ENCODE data around the gene ZSWIM4. TPM values are rescaled to one million over a fixed set of nuclear protein-coding genes. Genes with fewer than 3 reads are reported as not detected.

ZSWIM4 gene
- total RNA-seq, 1 donor, result 12.1 TPM

DNA sequence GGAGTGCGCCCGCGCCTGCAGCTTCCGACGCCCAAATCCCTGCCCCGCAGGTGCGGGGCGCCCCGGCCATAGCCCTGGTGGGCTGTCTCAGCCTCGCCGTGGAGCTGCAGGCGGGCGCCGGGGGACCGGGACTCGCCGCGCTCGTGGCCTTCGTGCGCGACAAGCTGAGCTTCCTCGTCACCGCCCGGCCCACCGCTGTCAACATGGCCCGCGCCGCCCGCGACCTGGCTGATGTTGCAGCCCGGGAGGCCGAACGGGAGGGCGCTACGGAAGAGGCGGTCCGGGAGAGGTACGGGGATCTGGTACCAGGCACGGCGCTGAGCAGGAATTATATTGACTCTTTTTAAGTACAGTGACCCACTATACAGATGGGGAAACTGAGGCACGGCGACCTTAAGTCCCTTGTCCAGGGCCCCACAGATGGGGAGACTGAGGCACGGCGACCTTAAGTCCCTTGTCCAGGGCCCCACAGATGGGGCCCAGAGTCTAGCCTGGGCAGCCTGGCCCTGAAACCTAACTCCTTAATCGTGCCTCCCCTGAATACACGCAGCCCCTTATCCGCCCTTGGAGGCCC lies 30.3 kb upstream of the ZSWIM4 start:
- peak overlapping the region; percentile 80 for H3K4me3 ChIP-seq (ENCODE audit: low read depth, low read length)
- TF ChIP-seq, protein P1, sequence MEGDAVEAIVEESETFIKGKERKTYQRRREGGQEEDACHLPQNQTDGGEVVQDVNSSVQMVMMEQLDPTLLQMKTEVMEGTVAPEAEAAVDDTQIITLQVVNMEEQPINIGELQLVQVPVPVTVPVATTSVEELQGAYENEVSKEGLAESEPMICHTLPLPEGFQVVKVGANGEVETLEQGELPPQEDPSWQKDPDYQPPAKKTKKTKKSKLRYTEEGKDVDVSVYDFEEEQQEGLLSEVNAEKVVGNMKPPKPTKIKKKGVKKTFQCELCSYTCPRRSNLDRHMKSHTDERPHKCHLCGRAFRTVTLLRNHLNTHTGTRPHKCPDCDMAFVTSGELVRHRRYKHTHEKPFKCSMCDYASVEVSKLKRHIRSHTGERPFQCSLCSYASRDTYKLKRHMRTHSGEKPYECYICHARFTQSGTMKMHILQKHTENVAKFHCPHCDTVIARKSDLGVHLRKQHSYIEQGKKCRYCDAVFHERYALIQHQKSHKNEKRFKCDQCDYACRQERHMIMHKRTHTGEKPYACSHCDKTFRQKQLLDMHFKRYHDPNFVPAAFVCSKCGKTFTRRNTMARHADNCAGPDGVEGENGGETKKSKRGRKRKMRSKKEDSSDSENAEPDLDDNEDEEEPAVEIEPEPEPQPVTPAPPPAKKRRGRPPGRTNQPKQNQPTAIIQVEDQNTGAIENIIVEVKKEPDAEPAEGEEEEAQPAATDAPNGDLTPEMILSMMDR (IDR thresholded peaks at IDR 0.05; ENCODE audit: insufficient read depth, low read depth, low read length), result no peak
- no peak for DNase-seq (ENCODE audit: low read depth)

GRCh38 chr19:13765395-13766094 lies 29.7 kb upstream of the ZSWIM4 start:
- TF ChIP-seq, protein P1 (IDR thresholded peaks at IDR 0.05; ENCODE audit: insufficient read depth, low read depth, low read length), result no peak
- peak overlapping the region; percentile 80 for H3K4me3 ChIP-seq (ENCODE audit: low read depth, low read length)
- DNase-seq (ENCODE audit: low read depth), result no peak

GRCh38 chr19:13766095-13766481 lies 29.2 kb upstream of the ZSWIM4 start:
- TF ChIP-seq, protein P1 (IDR thresholded peaks at IDR 0.05; ENCODE audit: insufficient read depth, low read depth, low read length), result no peak
- DNase-seq (ENCODE audit: low read depth), result no peak
- H3K4me3 ChIP-seq (ENCODE audit: low read depth, low read length), result no peak overlapping the region

DNA sequence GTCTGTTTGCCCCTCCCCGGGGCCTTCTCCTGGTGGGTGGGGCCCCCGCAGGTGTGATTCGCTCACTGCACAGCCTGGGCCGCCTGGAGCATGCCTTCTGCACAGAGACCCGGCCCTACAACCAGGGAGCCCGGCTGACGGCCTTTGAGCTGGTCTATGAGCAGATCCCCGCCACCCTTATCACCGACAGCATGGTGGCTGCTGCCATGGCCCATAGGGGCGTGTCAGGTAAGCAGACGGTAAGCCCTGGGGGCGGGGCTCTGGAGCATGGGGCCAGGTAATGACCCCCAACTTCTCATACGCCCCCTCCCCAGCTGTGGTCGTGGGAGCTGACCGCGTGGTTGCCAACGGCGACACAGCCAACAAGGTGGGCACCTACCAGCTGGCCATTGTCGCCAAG lies 26.7 kb upstream of the ZSWIM4 start:
- no peak for DNase-seq (ENCODE audit: low read depth)
- no peak overlapping the region for H3K4me3 ChIP-seq (ENCODE audit: low read depth, low read length)
- TF ChIP-seq, protein P1 (IDR thresholded peaks at IDR 0.05; ENCODE audit: insufficient read depth, low read depth, low read length), result no peak

DNA sequence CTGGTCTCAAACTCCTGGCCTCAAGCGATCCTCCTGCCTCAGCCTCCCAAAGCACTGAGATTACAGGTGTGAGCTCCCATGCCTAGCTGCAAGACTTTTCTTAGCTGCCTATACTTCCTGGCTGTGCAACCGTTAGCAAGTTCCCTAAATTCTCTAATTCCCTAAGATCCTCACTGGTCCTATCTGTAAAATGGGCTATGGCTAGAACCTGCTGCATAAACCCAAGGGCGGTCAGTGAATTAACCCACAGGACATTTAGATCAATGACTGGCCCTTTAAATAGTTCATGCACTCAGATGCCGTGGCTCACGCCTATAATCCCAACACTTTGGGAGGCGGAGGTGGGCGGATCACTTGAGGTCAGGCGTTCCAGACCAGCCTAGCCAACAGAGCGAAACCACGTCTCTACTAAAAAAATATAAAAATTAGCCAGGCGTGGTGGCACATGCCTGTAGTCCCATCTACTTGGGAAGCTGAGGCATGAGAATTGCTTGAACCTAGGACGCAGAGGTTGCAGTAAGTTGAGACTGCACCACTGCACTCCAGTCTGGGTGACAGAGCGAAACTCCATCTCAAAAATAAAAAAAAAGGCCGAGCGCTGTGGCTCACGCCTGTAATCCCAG lies 25.1 kb upstream of the ZSWIM4 start:
- TF ChIP-seq, protein P1 (IDR thresholded peaks at IDR 0.05; ENCODE audit: insufficient read depth, low read depth, low read length), result no peak
- DNase-seq (ENCODE audit: low read depth), result no peak

GRCh38 chr19:13774217-13775191 lies 20.7 kb upstream of the ZSWIM4 start, which contains the start of gene C19orf53:
TSS of gene C19orf53 (plus strand) at chr19:13774456. CDS start at chr19:13774478, 22 bp downstream.
- TF ChIP-seq, protein P1 (IDR thresholded peaks at IDR 0.05; ENCODE audit: insufficient read depth, low read depth, low read length), result no peak
- peak within 1 kb of the TSS; percentile 98 for H3K4me3 ChIP-seq (ENCODE audit: low read depth, low read length)
- DNase-seq (ENCODE audit: low read depth), result peak; percentile 96

More for the DNA sequence above, 25.1 kb upstream of the ZSWIM4 start:
- no peak overlapping the region for H3K4me3 ChIP-seq (ENCODE audit: low read depth, low read length)
